AML-193 (cell line): ENCODE data around the gene HEG1.

Experiments
- DNase-seq, 2 experiments: peaks; one replicate each; lab custom pipeline; 2025; lab: John Stamatoyannopoulos, UW

HEG1 gene

GRCh38 chr3:125050488-125051090 lies 5.2 kb downstream of the HEG1 start:
- no peak for DNase-seq

- DNase-seq: no peak
These were observed 7.5 kb downstream of the HEG1 start for GRCh38 chr3:125048282-125048681.

- DNase-seq: no peak
These were observed 9.8 kb downstream of the HEG1 start for GRCh38 chr3:125045965-125046364.

GRCh38 chr3:125045194-125045593 lies 10.6 kb downstream of the HEG1 start:
- DNase-seq: no peak

- no peak for DNase-seq
These were observed 12.1 kb downstream of the HEG1 start for GRCh38 chr3:125043599-125044151.

GRCh38 chr3:125042725-125043406 lies 12.9 kb downstream of the HEG1 start:
- DNase-seq: no peak

- DNase-seq: no peak
These were observed 16.4 kb downstream of the HEG1 start for GRCh38 chr3:125039131-125040100.

- no peak for DNase-seq
These were observed 18.2 kb downstream of the HEG1 start for GRCh38 chr3:125037498-125038150.

- DNase-seq: no peak
These were observed 20.6 kb downstream of the HEG1 start for GRCh38 chr3:125035217-125035616.

GRCh38 chr3:125033616-125034015 lies 22.2 kb downstream of the HEG1 start:
- DNase-seq: no peak

- no peak for DNase-seq
These were observed 22.7 kb downstream of the HEG1 start for GRCh38 chr3:125033135-125033534.

- DNase-seq: no peak
These were observed 23.1 kb downstream of the HEG1 start for GRCh38 chr3:125032683-125033082.

GRCh38 chr3:125032100-125032643 lies 23.6 kb downstream of the HEG1 start:
- no peak for DNase-seq

GRCh38 chr3:125031544-125031943 lies 24.3 kb downstream of the HEG1 start:
- DNase-seq: no peak

GRCh38 chr3:125028657-125029056 lies 27.1 kb downstream of the HEG1 start:
- no peak for DNase-seq

GRCh38 chr3:125025642-125026041 lies 30.2 kb downstream of the HEG1 start:
- DNase-seq: no peak

- DNase-seq: no peak
These were observed 31.0 kb downstream of the HEG1 start for GRCh38 chr3:125024817-125025216.

GRCh38 chr3:125023833-125024555 lies 31.8 kb downstream of the HEG1 start:
- DNase-seq: no peak

GRCh38 chr3:125022206-125022605 lies 33.6 kb downstream of the HEG1 start:
- DNase-seq: no peak

GRCh38 chr3:125019271-125019670 lies 36.5 kb downstream of the HEG1 start:
- DNase-seq: no peak

GRCh38 chr3:125017406-125017805 lies 38.4 kb downstream of the HEG1 start:
- DNase-seq: no peak
